Epithelial cell of prostate (primary cell): ENCODE data around the gene MLLT1.

Experiments
- DNase-seq: peaks from one replicate; pipeline ENCODE4 v3.0.0-alpha.2; 2011; ENCODE audit warnings: low read depth, low spot score
- H3K27ac ChIP-seq: fragments of 450-650 bp; 2 replicates; pipeline ENCODE4 v1.5.1; 2017; ENCODE audit warnings: mild to moderate bottlenecking

MLLT1 gene

GRCh38 chr19:6185093-6185834 lies 94.5 kb downstream of the MLLT1 start:
- no peak overlapping the region for H3K27ac ChIP-seq
- no peak for DNase-seq

GRCh38 chr19:6181119-6181518 lies 98.7 kb downstream of the MLLT1 start:
- no peak overlapping the region for H3K27ac ChIP-seq
- no peak for DNase-seq

- H3K27ac ChIP-seq = no peak overlapping the region
- DNase-seq = no peak
Observed at GRCh38 chr19:6173190-6173589, 106.6 kb downstream of the MLLT1 start.

GRCh38 chr19:6172074-6172863 lies 107.5 kb downstream of the MLLT1 start:
- DNase-seq = no peak
- no peak overlapping the region for H3K27ac ChIP-seq

GRCh38 chr19:6167115-6167514 lies 112.7 kb downstream of the MLLT1 start:
- H3K27ac ChIP-seq = no peak overlapping the region
- DNase-seq = no peak

- DNase-seq = no peak
- H3K27ac ChIP-seq = no peak overlapping the region
Observed at GRCh38 chr19:6164906-6165531, 114.8 kb downstream of the MLLT1 start.

- DNase-seq = no peak
- H3K27ac ChIP-seq = no peak overlapping the region
Observed at GRCh38 chr19:6161271-6161850, 118.4 kb downstream of the MLLT1 start.
